ENCODE results near the gene MED22. TPM values are rescaled to one million over a fixed set of nuclear protein-coding genes. Genes with fewer than 3 reads are reported as not detected.

MED22 gene
- total and polyA plus RNA-seq, 2 donors from 2014 or later, result 24.6 to 32.7 TPM

DNA sequence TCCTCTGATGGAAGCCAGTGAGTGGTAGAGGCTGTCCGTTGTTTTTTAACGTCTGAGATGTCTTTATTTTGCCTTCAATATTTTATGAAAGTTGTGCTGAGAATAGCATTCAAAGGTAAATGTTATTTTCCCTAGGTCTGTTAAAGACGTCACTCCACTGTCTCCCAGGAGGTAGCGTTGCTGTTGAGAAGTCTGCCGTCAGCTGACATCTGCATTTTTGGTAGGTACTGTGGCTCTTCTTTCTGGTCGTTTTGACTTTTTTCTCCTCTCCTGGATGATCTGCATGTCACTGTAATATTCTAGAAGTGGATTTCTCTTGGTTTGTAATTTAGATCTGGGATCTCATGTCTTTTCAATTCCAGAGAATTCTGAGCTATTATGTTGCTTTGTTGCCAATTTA lies 38.3 kb downstream of the MED22 start:
- no peak for FAIRE-seq
- H3K9ac ChIP-seq (ENCODE audit: low read length in 3 of 3), result no peak overlapping the region
- DNase-seq, result no peak
- H3K27ac ChIP-seq (ENCODE audit: low read depth in 2 of 2, low read length in 2 of 2), result no peak overlapping the region
- TF ChIP-seq, protein P1, sequence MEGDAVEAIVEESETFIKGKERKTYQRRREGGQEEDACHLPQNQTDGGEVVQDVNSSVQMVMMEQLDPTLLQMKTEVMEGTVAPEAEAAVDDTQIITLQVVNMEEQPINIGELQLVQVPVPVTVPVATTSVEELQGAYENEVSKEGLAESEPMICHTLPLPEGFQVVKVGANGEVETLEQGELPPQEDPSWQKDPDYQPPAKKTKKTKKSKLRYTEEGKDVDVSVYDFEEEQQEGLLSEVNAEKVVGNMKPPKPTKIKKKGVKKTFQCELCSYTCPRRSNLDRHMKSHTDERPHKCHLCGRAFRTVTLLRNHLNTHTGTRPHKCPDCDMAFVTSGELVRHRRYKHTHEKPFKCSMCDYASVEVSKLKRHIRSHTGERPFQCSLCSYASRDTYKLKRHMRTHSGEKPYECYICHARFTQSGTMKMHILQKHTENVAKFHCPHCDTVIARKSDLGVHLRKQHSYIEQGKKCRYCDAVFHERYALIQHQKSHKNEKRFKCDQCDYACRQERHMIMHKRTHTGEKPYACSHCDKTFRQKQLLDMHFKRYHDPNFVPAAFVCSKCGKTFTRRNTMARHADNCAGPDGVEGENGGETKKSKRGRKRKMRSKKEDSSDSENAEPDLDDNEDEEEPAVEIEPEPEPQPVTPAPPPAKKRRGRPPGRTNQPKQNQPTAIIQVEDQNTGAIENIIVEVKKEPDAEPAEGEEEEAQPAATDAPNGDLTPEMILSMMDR (IDR thresholded peaks at IDR 0.05; ENCODE audit: borderline replicate concordance, extremely low read depth, insufficient read depth), result no peak
- intact Hi-C loops (cut with DNase I), result no loop called here
- H3K4me3 ChIP-seq (ENCODE audit: low read length in 3 of 3), result no peak overlapping the region
- no peaks in the 10 kb centered on the region for H3K4me1 ChIP-seq (ENCODE audit: control insufficient read depth in 2 of 3, insufficient read depth in 2 of 3, low read depth in 1 of 3, low read length in 3 of 3)
- H3K27me3 ChIP-seq (ENCODE audit: control insufficient read depth, insufficient read depth, low read length), result no peaks in the 10 kb centered on the region
- no peaks in the 10 kb centered on the region for H3K36me3 ChIP-seq (ENCODE audit: control insufficient read depth in 2 of 3, insufficient read depth in 3 of 3, low read length in 3 of 3)
- H3K9me3 ChIP-seq (ENCODE audit: control insufficient read depth in 2 of 3, insufficient read depth in 1 of 3, low read length in 3 of 3), result no peaks in the 10 kb centered on the region

DNA sequence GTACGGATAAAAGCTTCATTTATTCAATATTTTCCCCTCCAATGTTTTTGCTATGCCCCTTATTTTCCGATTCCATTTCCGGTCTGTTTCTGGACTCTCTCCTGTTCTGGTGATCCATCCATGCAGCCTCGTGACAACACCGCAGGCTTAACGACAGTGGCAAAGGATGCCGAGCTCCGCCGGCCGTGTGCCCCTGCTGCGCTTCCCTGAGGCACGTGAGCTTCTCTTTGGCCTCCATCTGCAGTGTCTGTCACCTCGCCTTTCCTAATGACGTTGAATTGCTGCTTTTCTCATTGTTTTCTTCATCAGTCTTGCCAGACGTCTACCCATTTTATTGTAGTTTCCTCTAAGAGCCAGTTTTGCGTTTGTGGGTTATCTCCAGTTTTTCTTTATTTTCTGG lies 40.6 kb downstream of the MED22 start:
- no peak for FAIRE-seq

DNA sequence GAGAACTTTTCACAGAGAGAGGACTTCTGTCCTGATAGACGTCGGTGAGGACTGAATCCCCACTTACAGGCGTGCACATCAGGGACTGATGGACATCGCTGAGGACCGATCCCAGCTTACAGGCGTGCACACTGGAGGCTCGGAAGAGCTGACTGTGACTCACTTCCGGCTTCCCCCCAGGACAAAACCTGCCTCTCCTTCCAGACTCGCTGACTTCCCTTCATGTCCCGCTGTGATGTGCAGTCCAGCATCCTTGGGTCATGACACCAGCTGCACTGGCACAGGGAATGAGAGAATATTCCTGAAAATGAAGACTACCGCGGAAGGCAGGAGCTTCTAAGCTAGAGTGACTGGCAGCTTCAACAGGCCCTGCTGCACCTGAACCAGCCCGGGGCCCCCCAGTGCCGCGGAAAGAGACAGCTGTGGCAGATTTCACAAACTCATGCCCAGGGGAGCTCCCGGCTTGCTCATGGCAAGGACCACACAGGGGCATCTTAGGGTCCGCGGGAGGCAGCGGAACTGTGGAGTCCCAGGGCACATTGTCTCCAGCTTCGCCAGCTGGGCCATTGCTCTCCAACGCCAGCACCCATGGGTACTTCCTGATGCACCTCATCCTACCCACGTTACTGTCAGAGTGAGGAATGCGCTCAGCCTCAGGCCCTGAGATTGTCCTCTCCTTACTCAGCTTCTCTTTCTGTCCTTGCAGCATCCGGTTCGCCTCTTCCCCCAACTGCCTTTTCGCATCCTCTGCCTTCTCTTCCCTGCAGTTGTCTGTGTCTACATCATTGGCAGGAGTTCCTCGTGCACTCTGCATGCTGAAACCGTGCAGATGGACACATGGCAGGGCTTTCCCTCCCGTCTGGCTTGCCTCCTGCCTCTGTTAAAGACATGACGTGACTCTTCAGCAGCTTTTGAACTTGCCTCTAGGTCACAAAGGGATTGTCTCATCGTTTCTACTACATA lies 41.4 kb downstream of the MED22 start:
- H3K27ac ChIP-seq (ENCODE audit: low read depth in 2 of 2, low read length in 2 of 2), result no peak overlapping the region
- TF ChIP-seq, protein P1 (IDR thresholded peaks at IDR 0.05; ENCODE audit: borderline replicate concordance, extremely low read depth, insufficient read depth), result no peak
- FAIRE-seq (no peak), DNase-seq (peak in 1 of 5 donors; percentile 69)
- H3K27me3 ChIP-seq (ENCODE audit: control insufficient read depth, insufficient read depth, low read length), result no peaks in the 10 kb centered on the region
- no peaks in the 10 kb centered on the region for H3K9me3 ChIP-seq (ENCODE audit: control insufficient read depth in 2 of 3, insufficient read depth in 1 of 3, low read length in 3 of 3)
- intact Hi-C loops (cut with DNase I), result no loop called here
- no peak overlapping the region for H3K9ac ChIP-seq (ENCODE audit: low read length in 3 of 3)
- H3K4me1 ChIP-seq (ENCODE audit: control insufficient read depth in 2 of 3, insufficient read depth in 2 of 3, low read depth in 1 of 3, low read length in 3 of 3), result no peaks in the 10 kb centered on the region
- H3K36me3 ChIP-seq (ENCODE audit: control insufficient read depth in 2 of 3, insufficient read depth in 3 of 3, low read length in 3 of 3), result no peaks in the 10 kb centered on the region
- no peak overlapping the region for H3K4me3 ChIP-seq (ENCODE audit: low read length in 3 of 3)

More for the DNA sequence above, 40.6 kb downstream of the MED22 start:
- no peak for DNase-seq
- Histone ChIP-seq H3K4me1 (ENCODE audit: control insufficient read depth in 2 of 3, insufficient read depth in 2 of 3, low read depth in 1 of 3, low read length in 3 of 3) (no peaks in the 10 kb centered on the region), H3K4me3 (ENCODE audit: low read length in 3 of 3) (no peak overlapping the region), H3K9me3 (ENCODE audit: control insufficient read depth in 2 of 3, insufficient read depth in 1 of 3, low read length in 3 of 3) (no peaks in the 10 kb centered on the region), H3K36me3 (ENCODE audit: control insufficient read depth in 2 of 3, insufficient read depth in 3 of 3, low read length in 3 of 3) (no peaks in the 10 kb centered on the region), H3K27me3 (ENCODE audit: control insufficient read depth, insufficient read depth, low read length) (no peaks in the 10 kb centered on the region), H3K9ac (ENCODE audit: low read length in 3 of 3) (no peak overlapping the region), H3K27ac (ENCODE audit: low read depth in 2 of 2, low read length in 2 of 2) (no peak overlapping the region)
- intact Hi-C loops (cut with DNase I), result no loop called here
- TF ChIP-seq, protein P1 (IDR thresholded peaks at IDR 0.05; ENCODE audit: borderline replicate concordance, extremely low read depth, insufficient read depth), result no peak

Data from kidney (tissue), 14 donors.